Stomach (tissue), 4 donors: Measurements from ENCODE around the gene PPP1R3D.
"Not testable (repeated sequence)": the region's sequence is repeated elsewhere in the genome, so short reads cannot be mapped to it uniquely, and the experiment has no call there.

Source experiments
- CTCF ChIP-seq, 7 experiments: fragments of 450-650 bp in 4 of 7; fragments of 200-600 bp in 3 of 7; sonication (generic) in 3 of 7; IDR thresholded peaks; one replicate each; pipeline ENCODE4 v1.5.1; 2016 to 2019; ENCODE audit warnings: antibody characterized with exemption in 7 of 7, control low read depth in 2 of 7, mild to moderate bottlenecking in 1 of 7
- POLR2A ChIP-seq, 4 donors: fragments of 450-650 bp; IDR thresholded peaks; one replicate each; pipeline ENCODE4 v1.6.1; 2016; ENCODE audit warnings: antibody characterized with exemption in 4 of 4, control low read depth in 2 of 4, mild to moderate bottlenecking in 1 of 4, moderate library complexity in 1 of 4

- TF ChIP-seq CTCF, POLR2A (IDR thresholded peaks at IDR 0.05): not testable (repeated sequence)
Measured at GRCh38 chr20:59957568-59957967, 17.5 kb upstream of the PPP1R3D start.
